HepG2 (cell line): ENCODE measurements around the gene RNU7-1. TPM values are rescaled to one million over a fixed set of nuclear protein-coding genes. Genes with fewer than 3 reads are reported as not detected.

ENCODE experiments used
- HES4 ChIP-seq: sonication (generic); formaldehyde crosslinking; IDR thresholded peaks from 2 replicates; pipeline ENCODE4 v1.9.0; 2021; ENCODE audit warnings: mild to moderate bottlenecking, missing genetic modification reagents, borderline replicate concordance
- HNRNPL ChIP-seq: fragments of 200-400 bp; formaldehyde crosslinking; IDR thresholded peaks from 2 replicates; pipeline ENCODE4 v1.6.1; 2017; ENCODE audit warnings: mild to moderate bottlenecking, low read depth, low read length
- IKZF4 ChIP-seq: sonication (generic); formaldehyde crosslinking; IDR thresholded peaks from 2 replicates; pipeline ENCODE4 v1.5.1; 2020; ENCODE audit warnings: borderline replicate concordance, mild to moderate bottlenecking, low read depth, missing genetic modification reagents; ENCODE audit errors: not compliant biosample characterization
- LCORL ChIP-seq, 2 experiments: fragments of 450-650 bp in 1 of 2; sonication (generic) in 1 of 2; formaldehyde crosslinking in 1 of 2; IDR thresholded peaks; 2 replicates each; pipeline versions ENCODE4 v1.5.0 to v1.6.1; 2017 to 2020; ENCODE audit warnings: antibody characterized with exemption in 1 of 2, missing genetic modification reagents in 1 of 2
- MBNL3 ChIP-seq: fragments of 250-450 bp; sonication (Bioruptor Pico); conservative IDR thresholded peaks from 2 replicates; pipeline ENCODE4 v1.8.0; 2022; ENCODE audit warnings: mild to moderate bottlenecking, inconsistent platforms
- TARDBP ChIP-seq: sonication (generic); formaldehyde crosslinking; IDR thresholded peaks from 2 replicates; pipeline ENCODE4 v1.8.0; 2022; ENCODE audit warnings: mild to moderate bottlenecking, missing genetic modification reagents
- TFE3 ChIP-seq: IDR thresholded peaks from 2 replicates; pipeline ENCODE4 v1.6.1; 2016
- YEATS4 ChIP-seq: sonication (generic); formaldehyde crosslinking; IDR thresholded peaks from 2 replicates; pipeline ENCODE4 v1.4.0; 2020; ENCODE audit warnings: missing genetic modification reagents, borderline replicate concordance
- ZBTB4 ChIP-seq: sonication (generic); formaldehyde crosslinking; IDR thresholded peaks from 2 replicates; pipeline ENCODE4 v1.4.0; 2020; ENCODE audit warnings: missing genetic modification reagents, mild to moderate bottlenecking, borderline replicate concordance
- ZFP82 ChIP-seq: sonication (generic); formaldehyde crosslinking; IDR thresholded peaks from 2 replicates; pipeline ENCODE4 v1.5.1; 2020; ENCODE audit warnings: mild to moderate bottlenecking, missing genetic modification reagents, borderline replicate concordance
- ZNF160 ChIP-seq: sonication (generic); formaldehyde crosslinking; IDR thresholded peaks from 2 replicates; pipeline ENCODE4 v1.8.0; 2022; ENCODE audit warnings: mild to moderate bottlenecking, inconsistent platforms, missing genetic modification reagents
- ZNF331 ChIP-seq: sonication (generic); formaldehyde crosslinking; IDR thresholded peaks from 2 replicates; pipeline ENCODE4 v1.4.0; 2020; ENCODE audit warnings: missing genetic modification reagents
- ZNF512B ChIP-seq: sonication (generic); formaldehyde crosslinking; IDR thresholded peaks from 2 replicates; pipeline ENCODE4 v1.5.1; 2020; ENCODE audit warnings: missing genetic modification reagents, mild to moderate bottlenecking, borderline replicate concordance
- ZNF841 ChIP-seq: sonication (generic); formaldehyde crosslinking; IDR thresholded peaks from 2 replicates; pipeline ENCODE4 v1.8.1; 2023; ENCODE audit warnings: missing genetic modification reagents, borderline replicate concordance
- polyA plus RNA-seq, 8 experiments: library from polyadenylated mRNA; depleted of rRNA in 3 of 8; stranded (reverse) in 7 of 8; unstranded in 1 of 8; fragments of >200 nt; fragmentation: Illumina TruSeq in 4 of 8; extraction: Trizol in 4 of 8; gene quantifications; 2 replicates each; pipeline versions ENCODE4 v1.2.1 to v1.2.3, GENCODE V29; 2011 to 2016; ENCODE audit warnings: low read depth in 4 of 8, missing spikeins in 1 of 8, mixed read lengths in 1 of 8; ENCODE audit not compliant: insufficient read depth in 1 of 8
- total RNA-seq, 5 experiments: library from RNA; depleted of rRNA; stranded (reverse); fragments of >200 nt; fragmentation: Illumina TruSeq; extraction: Trizol; gene quantifications; 2 replicates each; pipeline ENCODE4 v1.2.3, GENCODE V29; 2016; ENCODE audit warnings: low read depth in 1 of 5
- TF ChIP-seq, protein P1 (sequence below): sonication (generic); formaldehyde crosslinking; IDR thresholded peaks from 2 replicates; pipeline ENCODE4 v1.5.0; 2020; ENCODE audit warnings: missing genetic modification reagents, mild to moderate bottlenecking, borderline replicate concordance
- TF ChIP-seq, protein P2 (sequence below): sonication (generic); formaldehyde crosslinking; IDR thresholded peaks from 2 replicates; pipeline ENCODE4 v1.5.1; 2020; ENCODE audit warnings: mild to moderate bottlenecking, missing genetic modification reagents, moderate library complexity

RNU7-1 gene
- total and polyA plus RNA-seq, 2 of the 13 experiments (the other 11 are each of a cell fraction or from before 2014, with no cell fraction given): not detected

GRCh38 chr12:6944381-6945186, 968 bp downstream of the RNU7-1 start (continued):
- TF ChIP-seq YEATS4 (CRISPR knock-in tag) (peak; percentile 14; the same call in 1 of the 2 replicates), IKZF4 (no peak), TFE3 (CRISPR knock-in tag) (no peak; the same call in 1 of the 2 replicates), ZFP82 (CRISPR knock-in tag) (no peak), ZNF160 (CRISPR knock-in tag) (no peak), ZNF512B (0 out of 2 replicates have a peak, but pooled peaks have one; percentile 63), TARDBP (no peak; the same call in 1 of the 2 replicates), HES4 (CRISPR knock-in tag) (peak; percentile 19; the same call in 1 of the 2 replicates), ZNF331 (CRISPR knock-in tag) (no peak), LCORL (IDR thresholded peaks at IDR 0.05) (no peak), LCORL (CRISPR knock-in tag; IDR thresholded peaks at IDR 0.05) (peak; percentile 48), ZBTB4 (no peak), ZNF841 (CRISPR knock-in tag) (0 out of 2 replicates have a peak, but pooled peaks have one; percentile 15), MBNL3 (CRISPR knock-in tag) (no peak), HNRNPL (0 out of 2 replicates have a peak, but pooled peaks have one; percentile 27)
- TF ChIP-seq, protein P1, sequence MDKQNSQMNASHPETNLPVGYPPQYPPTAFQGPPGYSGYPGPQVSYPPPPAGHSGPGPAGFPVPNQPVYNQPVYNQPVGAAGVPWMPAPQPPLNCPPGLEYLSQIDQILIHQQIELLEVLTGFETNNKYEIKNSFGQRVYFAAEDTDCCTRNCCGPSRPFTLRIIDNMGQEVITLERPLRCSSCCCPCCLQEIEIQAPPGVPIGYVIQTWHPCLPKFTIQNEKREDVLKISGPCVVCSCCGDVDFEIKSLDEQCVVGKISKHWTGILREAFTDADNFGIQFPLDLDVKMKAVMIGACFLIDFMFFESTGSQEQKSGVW (CRISPR knock-in tag): no peak
- TF ChIP-seq, protein P2, sequence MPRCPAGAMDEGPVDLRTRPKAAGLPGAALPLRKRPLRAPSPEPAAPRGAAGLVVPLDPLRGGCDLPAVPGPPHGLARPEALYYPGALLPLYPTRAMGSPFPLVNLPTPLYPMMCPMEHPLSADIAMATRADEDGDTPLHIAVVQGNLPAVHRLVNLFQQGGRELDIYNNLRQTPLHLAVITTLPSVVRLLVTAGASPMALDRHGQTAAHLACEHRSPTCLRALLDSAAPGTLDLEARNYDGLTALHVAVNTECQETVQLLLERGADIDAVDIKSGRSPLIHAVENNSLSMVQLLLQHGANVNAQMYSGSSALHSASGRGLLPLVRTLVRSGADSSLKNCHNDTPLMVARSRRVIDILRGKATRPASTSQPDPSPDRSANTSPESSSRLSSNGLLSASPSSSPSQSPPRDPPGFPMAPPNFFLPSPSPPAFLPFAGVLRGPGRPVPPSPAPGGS: peak; percentile 88
